ENCODE results near the gene CHDH.

Gene CHDH

DNA sequence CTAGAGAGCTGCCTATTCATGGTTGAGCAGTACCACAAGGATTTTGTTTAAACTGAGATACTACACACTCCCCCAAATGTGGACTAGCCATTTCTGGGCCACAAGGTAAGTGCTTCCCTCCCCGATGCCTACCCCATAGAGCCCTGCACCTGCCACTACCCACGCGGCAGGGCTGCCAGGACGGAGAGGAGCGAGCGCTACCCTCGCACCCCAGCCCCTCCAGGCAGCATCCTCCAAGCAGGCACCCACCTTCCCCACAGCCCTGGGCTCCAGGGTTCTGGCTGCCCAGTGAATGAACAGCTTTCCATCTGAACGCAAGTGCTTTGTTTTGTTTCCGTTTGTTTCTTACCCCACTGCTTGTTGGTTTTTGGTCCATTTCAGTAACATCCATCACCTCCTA is 59.2 kb downstream of the CHDH start:
- FAIRE-seq, result no peak

DNA sequence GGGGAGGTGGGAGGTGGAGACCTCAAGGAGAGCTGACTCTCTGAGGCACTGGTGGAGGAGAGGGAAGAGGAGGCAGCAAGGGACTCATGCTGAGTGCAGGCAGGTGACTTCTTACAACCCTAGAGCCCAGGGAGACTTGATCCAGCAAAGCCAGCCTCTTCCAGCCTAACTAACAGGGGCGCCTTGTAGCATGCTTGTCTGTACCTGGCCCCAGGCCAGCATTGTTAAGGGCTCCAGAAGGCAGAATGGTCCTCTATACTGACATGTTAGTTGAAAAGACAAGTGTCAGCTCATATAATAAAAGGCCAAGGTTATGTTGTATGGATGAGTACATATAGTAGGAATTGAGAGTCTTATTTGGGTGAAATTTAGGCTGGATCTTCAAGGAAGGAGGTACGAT is 65.4 kb downstream of the CHDH start:
- FAIRE-seq, result no peak

GRCh38 chr3:53780171-53780570 is 66.0 kb downstream of the CHDH start:
- FAIRE-seq, result no peak

GRCh38 chr3:53778153-53778552 is 68.1 kb downstream of the CHDH start:
- FAIRE-seq, result peak; percentile 51

GRCh38 chr3:53777468-53777867 is 68.8 kb downstream of the CHDH start:
- no peak for FAIRE-seq

- no peak for FAIRE-seq
Measured at GRCh38 chr3:53776494-53777101, 69.6 kb downstream of the CHDH start.

DNA sequence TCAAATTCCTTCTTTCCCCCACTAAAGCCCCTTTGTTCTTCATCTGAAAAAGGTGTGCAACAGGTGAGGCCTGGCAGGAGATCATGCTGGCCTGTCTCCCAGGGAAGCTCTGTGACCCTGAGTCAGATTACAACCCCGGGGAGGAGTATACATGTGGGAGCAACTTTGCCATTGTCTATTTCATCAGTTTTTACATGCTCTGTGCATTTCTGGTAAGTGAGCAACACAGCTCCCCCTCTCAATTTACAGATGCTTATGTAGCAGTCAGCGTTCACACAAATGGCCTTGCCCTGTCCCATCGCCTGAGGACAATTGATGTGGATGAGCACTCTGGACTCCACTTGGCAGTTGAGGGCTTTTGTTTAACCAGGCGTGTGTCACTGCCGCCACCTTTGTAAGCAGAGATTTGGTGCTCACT is 70.4 kb downstream of the CHDH start:
- FAIRE-seq, result no peak

GRCh38 chr3:53775018-53775417 is 71.2 kb downstream of the CHDH start:
- no peak for FAIRE-seq

- FAIRE-seq, result no peak
Measured at GRCh38 chr3:53774414-53774813, 71.8 kb downstream of the CHDH start.

GRCh38 chr3:53773611-53774368 is 72.4 kb downstream of the CHDH start:
- no peak for FAIRE-seq

- FAIRE-seq, result no peak
Measured at GRCh38 chr3:53773021-53773436, 73.2 kb downstream of the CHDH start.

GRCh38 chr3:53772562-53772961 is 73.7 kb downstream of the CHDH start:
- FAIRE-seq, result no peak

GRCh38 chr3:53768478-53769459 is 77.5 kb downstream of the CHDH start:
- no peak for FAIRE-seq

- FAIRE-seq, result no peak
Measured at GRCh38 chr3:53766706-53767105, 79.5 kb downstream of the CHDH start.

DNA sequence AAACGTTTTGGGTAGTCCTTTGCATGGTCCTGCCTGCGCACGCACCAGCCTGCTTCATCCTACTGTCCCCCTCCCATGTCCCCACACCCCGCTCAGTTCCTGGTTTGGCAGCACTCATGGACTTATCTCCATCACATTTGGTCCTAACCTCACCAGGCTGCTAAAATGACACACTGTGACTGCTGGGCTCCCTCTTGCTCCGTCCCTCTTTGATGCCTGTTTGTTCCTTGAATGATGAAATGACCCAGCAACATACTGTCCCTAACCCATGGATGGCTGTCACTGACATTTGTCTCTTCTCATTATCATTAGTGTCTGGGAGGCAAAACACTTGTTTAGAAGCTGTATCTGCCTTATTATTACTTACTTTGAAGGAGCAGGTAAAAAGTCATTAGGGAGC is 80.5 kb downstream of the CHDH start:
- FAIRE-seq, result no peak

DNA sequence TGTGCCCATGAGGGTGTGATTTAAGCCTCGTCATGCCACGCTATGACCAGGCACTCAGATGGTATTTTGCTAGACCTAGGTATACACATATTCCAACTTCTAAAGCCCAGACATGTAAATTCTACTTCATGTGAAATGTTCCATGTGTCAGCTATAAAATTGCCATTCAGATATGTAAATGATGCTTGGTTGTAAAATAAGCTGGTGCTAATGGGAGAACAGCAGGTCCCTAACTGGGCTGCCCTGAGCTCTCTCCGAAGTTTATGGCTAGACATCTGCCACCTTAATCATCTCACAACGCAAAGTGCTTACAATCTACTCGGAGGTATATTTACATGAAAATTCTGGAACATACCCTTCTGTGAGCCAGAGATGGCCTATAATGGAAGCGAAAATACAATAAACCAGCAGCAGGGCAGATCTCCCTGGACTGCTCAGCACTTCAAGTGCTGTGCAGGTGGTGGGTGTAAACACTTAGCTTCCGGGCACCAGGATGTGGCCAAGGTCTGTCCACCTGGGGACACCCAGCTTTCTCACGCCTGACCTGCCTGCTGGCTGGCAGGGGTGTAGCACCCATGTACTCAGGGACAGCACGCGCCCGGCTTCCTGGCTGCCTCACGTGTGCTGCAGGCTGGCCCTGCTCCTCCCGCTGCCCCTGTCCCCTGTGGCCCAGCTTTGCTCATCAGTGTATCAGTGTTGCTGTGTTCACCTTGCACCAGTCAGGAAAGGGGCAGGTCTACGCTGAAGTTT is 82.0 kb downstream of the CHDH start:
- FAIRE-seq, result peak; percentile 97

DNA sequence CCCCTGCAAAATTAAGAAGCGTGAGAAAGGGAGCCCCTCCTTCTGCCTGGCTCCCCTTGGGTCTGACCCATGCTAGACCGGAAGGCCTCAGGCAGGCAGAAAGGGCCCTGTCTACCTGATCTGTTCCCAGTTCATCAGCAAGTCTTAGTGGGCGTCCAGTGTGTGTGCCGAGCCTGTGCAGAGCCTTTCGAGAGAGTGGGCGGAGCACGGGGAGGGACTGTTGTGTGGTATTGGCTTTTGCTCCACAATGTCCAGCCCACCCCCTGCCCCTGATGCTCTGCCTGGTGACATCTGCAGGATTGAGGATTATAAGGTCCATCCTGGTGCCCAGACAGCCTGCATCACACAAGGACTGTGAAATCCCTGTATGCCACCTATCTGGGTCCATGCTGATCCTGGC is 82.9 kb downstream of the CHDH start:
- no peak for FAIRE-seq

Data from islet of Langerhans (tissue), 1 donor.